T-cell (primary cell): Measurements from ENCODE around the gene DHRSX. TPM values are rescaled to one million over a fixed set of nuclear protein-coding genes. Genes with fewer than 3 reads are reported as not detected.

Experiments used
- ATAC-seq, 4 experiments: fragments of 200-7000 bp in 3 of 4; fragments of 150-1000 bp in 1 of 4; cut with Tn5 transposase; replicated peaks in 1 of 4; 1 replicate in 3 of 4; 2 replicates in 1 of 4; pipeline ENCODE4 v1.10.0; 2021; ENCODE audit warnings: moderate library complexity in 3 of 4, mild to moderate bottlenecking in 2 of 4, moderate number of reproducible peaks in 1 of 4
- CTCF ChIA-PET, 2 donors: fragments of 300-600 bp; sonication (Branson Sonifier 250); formaldehyde crosslinking; loops; one replicate each; lab custom pipeline; 2022; ENCODE audit warnings: antibody characterized with exemption in 2 of 2; lab: Charles Lee
- POLR2A ChIA-PET, 2 donors: fragments of 300-600 bp; sonication (Branson Sonifier 250); formaldehyde crosslinking; loops; one replicate each; lab custom pipeline; 2022; ENCODE audit warnings: antibody characterized with exemption in 2 of 2; lab: Charles Lee
- DNase-seq, 35 experiments: peaks; one replicate each; pipeline versions ENCODE4 v3.0.0 to v3.0.0-alpha.2; 2013 to 2023
- H3K27ac ChIP-seq: one replicate; pipeline ENCODE4 v1.5.1; 2013; ENCODE audit warnings: low read length
- H3K27me3 ChIP-seq, 2 experiments: replicated peaks in 1 of 2; 1 replicate in 1 of 2; 2 replicates in 1 of 2; pipeline versions ENCODE4 v1.6.1 to v1.7.0; 2013; ENCODE audit warnings: low read length in 1 of 2, mixed read lengths in 1 of 2; ENCODE audit not compliant: control insufficient read depth in 2 of 2, insufficient read depth in 2 of 2; ENCODE audit errors: extremely low read depth in 1 of 2
- H3K36me3 ChIP-seq, 2 donors: 1 replicate in 1 of 2; 2 replicates in 1 of 2; pipeline versions ENCODE4 v1.6.1 to v1.7.0; 2013; ENCODE audit warnings: low read length in 1 of 2; ENCODE audit not compliant: control insufficient read depth in 2 of 2, insufficient read depth in 1 of 2; ENCODE audit errors: extremely low read depth in 1 of 2
- H3K4me1 ChIP-seq, 2 experiments: 1 replicate in 1 of 2; 2 replicates in 1 of 2; pipeline versions ENCODE4 v1.6.1 to v1.7.0; 2013; ENCODE audit warnings: low read length in 2 of 2, mixed read lengths in 1 of 2; ENCODE audit not compliant: insufficient read depth in 2 of 2, control insufficient read depth in 1 of 2; ENCODE audit errors: extremely low read depth in 1 of 2
- H3K4me3 ChIP-seq, 2 donors: 1 replicate in 1 of 2; 2 replicates in 1 of 2; pipeline versions ENCODE4 v1.5.1 to v1.7.0; 2013; ENCODE audit warnings: mild to moderate bottlenecking in 2 of 2, low read length in 1 of 2, moderate library complexity in 1 of 2; ENCODE audit not compliant: control insufficient read depth in 1 of 2; ENCODE audit errors: extremely low read depth in 1 of 2
- H3K9me3 ChIP-seq: 2 replicates; pipeline ENCODE4 v1.7.0; 2013
- H3K27ac Mint-ChIP-seq, 2 donors: one replicate each; pipeline ENCODE4 v1.8.0; 2020 to 2021; ENCODE audit warnings: mild to moderate bottlenecking in 2 of 2, mixed read lengths in 2 of 2
- H3K27me3 Mint-ChIP-seq, 2 donors: one replicate each; pipeline ENCODE4 v1.8.0; 2021 to 2022; ENCODE audit warnings: mixed read lengths in 2 of 2
- H3K36me3 Mint-ChIP-seq: one replicate; pipeline ENCODE4 v1.8.0; 2021; ENCODE audit warnings: mixed read lengths
- H3K4me1 Mint-ChIP-seq, 3 donors: one replicate each; pipeline ENCODE4 v1.8.0; 2020 to 2022; ENCODE audit warnings: mixed read lengths in 3 of 3, mild to moderate bottlenecking in 1 of 3
- H3K4me3 Mint-ChIP-seq, 3 donors: one replicate each; pipeline ENCODE4 v1.8.0; 2020 to 2022; ENCODE audit warnings: mild to moderate bottlenecking in 3 of 3, mixed read lengths in 3 of 3, moderate library complexity in 3 of 3
- H3K9me3 Mint-ChIP-seq, 3 donors: one replicate each; pipeline ENCODE4 v1.8.0; 2020 to 2022; ENCODE audit warnings: mixed read lengths in 3 of 3
- WGBS: methylation state at CpG from one replicate; pipeline ENCODE4 v1.1.5; 2013; ENCODE audit warnings: missing lambda C conversion rate; ENCODE audit not compliant: insufficient coverage; 5-methylcytosine and 5-hydroxymethylcytosine counted together
- total RNA-seq, 35 experiments: library from RNA in 6 of 35; stranded (reverse) in 6 of 35; fragments of 120-200 nt in 1 of 35; gene quantifications; one replicate each; pipeline versions ENCODE4 v1.2.1 to v1.2.4 and lab custom pipeline; 2013 to 2026

DHRSX gene
- total RNA-seq, 5 donors from 2014 or later (not counting 1 experiment from before 2014, with no cell fraction given), result 13.2 to 20.0 (median 15.9) TPM

- CTCF ChIA-PET, result no interaction called here
Measured at GRCh38 chrX:2176733-2177132, 324.0 kb downstream of the DHRSX start.

GRCh38 chrX:2176274-2176673, 324.5 kb downstream of the DHRSX start:
- no peak overlapping the region for H3K27ac ChIP-seq
- Mint-ChIP-seq H3K4me1 (no peaks in the 10 kb centered on the region), H3K4me3 (no peak overlapping the region), H3K9me3 (peaks cover 9 to 18% (median 13%) of the 10 kb centered on the region in 3 donors), H3K36me3 (peaks cover 14% of the 10 kb centered on the region), H3K27me3 (no peaks in the 10 kb centered on the region), H3K27ac (no peak overlapping the region)
- no peaks in the 10 kb centered on the region for H3K4me1 ChIP-seq
- H3K27me3 ChIP-seq, result no peaks in the 10 kb centered on the region
- DNase-seq (no peak), ATAC-seq (no peak)
- H3K4me3 ChIP-seq, result no peak overlapping the region
- WGBS, result 95% methylated on average over 6 of the region's 9 CpGs
- no peaks in the 10 kb centered on the region for H3K9me3 ChIP-seq
- H3K36me3 ChIP-seq, result no peaks in the 10 kb centered on the region
- ChIA-PET CTCF (no interaction called here), POLR2A (no interaction called here)

More at GRCh38 chrX:2176733-2177132, 324.0 kb downstream of the DHRSX start:
- ATAC-seq, result no peak
- Histone ChIP-seq H3K9me3 (no peaks in the 10 kb centered on the region), H3K27ac (no peak overlapping the region), H3K4me3 (no peak overlapping the region), H3K36me3 (no peaks in the 10 kb centered on the region), H3K4me1 (no peaks in the 10 kb centered on the region), H3K27me3 (no peaks in the 10 kb centered on the region)
- H3K36me3 Mint-ChIP-seq, result peaks cover 12% of the 10 kb centered on the region
- H3K27ac Mint-ChIP-seq, result no peak overlapping the region
- H3K4me3 Mint-ChIP-seq, result no peak overlapping the region
- H3K9me3 Mint-ChIP-seq, result peaks cover 9 to 14% (median 13%) of the 10 kb centered on the region in 3 donors
- H3K4me1 Mint-ChIP-seq, result no peaks in the 10 kb centered on the region
- WGBS, result 95% methylated on average over 5 of the region's 5 CpGs
- POLR2A ChIA-PET, result no interaction called here
- no peak for DNase-seq
- H3K27me3 Mint-ChIP-seq, result no peaks in the 10 kb centered on the region

- H3K36me3 Mint-ChIP-seq, result peaks cover 14% of the 10 kb centered on the region
- Histone ChIP-seq H3K9me3 (no peaks in the 10 kb centered on the region), H3K27ac (no peak overlapping the region), H3K4me3 (no peak overlapping the region), H3K27me3 (no peaks in the 10 kb centered on the region), H3K4me1 (no peaks in the 10 kb centered on the region), H3K36me3 (no peaks in the 10 kb centered on the region)
- H3K4me1 Mint-ChIP-seq, result no peaks in the 10 kb centered on the region
- 80% methylated on average over 1 of the region's 6 CpGs for WGBS
- no peaks in the 10 kb centered on the region for H3K27me3 Mint-ChIP-seq
- peaks cover 14 to 34% (median 19%) of the 10 kb centered on the region in 3 donors for H3K9me3 Mint-ChIP-seq
- ATAC-seq (no peak), DNase-seq (no peak)
- no peak overlapping the region for H3K27ac Mint-ChIP-seq
- ChIA-PET POLR2A (no interaction called here), CTCF (no interaction called here)
- no peak overlapping the region for H3K4me3 Mint-ChIP-seq
Measured at GRCh38 chrX:2172359-2172758, 328.4 kb downstream of the DHRSX start.

Other genes starting within 250 kb of the DHRSX start
- gene ZBED1, start within 50 bp of the DHRSX start, total RNA-seq, result 10 to 100 TPM; 17.7 to 42.6 (median 31.2) TPM
- gene CD99, start 190.3 kb upstream of the DHRSX start, total RNA-seq, result 100 to 1,000 TPM; 141 to 294 (median 207) TPM